Stimulated activated CD8-positive, alpha-beta memory T cell treated with anti-CD3 and anti-CD28 coated beads, Interleukin-4, amount 100 ng/mL, for 1 hour (primary cell): Measurements from ENCODE around the gene ELMO3.

Source experiments
- DNase-seq, 2 donors: peaks; one replicate each; pipeline ENCODE4 v3.0.0-alpha.2; 2020; ENCODE audit warnings: low read depth in 2 of 2, low spot score in 1 of 2

Gene ELMO3

GRCh38 chr16:67237396-67238277, 38.7 kb downstream of the ELMO3 start:
- DNase-seq: no peak

- no peak for DNase-seq
These were observed 39.3 kb downstream of the ELMO3 start for GRCh38 chr16:67238278-67238575.

GRCh38 chr16:67238806-67239470, 40.0 kb downstream of the ELMO3 start:
- DNase-seq: no peak

- no peak for DNase-seq
These were observed 41.6 kb downstream of the ELMO3 start for GRCh38 chr16:67240506-67240905.

- no peak for DNase-seq
These were observed 42.3 kb downstream of the ELMO3 start for GRCh38 chr16:67241008-67241900.

- DNase-seq: no peak
These were observed 43.3 kb downstream of the ELMO3 start for GRCh38 chr16:67242138-67242730.

GRCh38 chr16:67243481-67243880, 44.5 kb downstream of the ELMO3 start:
- no peak for DNase-seq

GRCh38 chr16:67244387-67245185, 45.7 kb downstream of the ELMO3 start:
- DNase-seq: peak in 1 of 2 donors; percentile 60

- no peak for DNase-seq
These were observed 46.3 kb downstream of the ELMO3 start for GRCh38 chr16:67245186-67245585.

GRCh38 chr16:67245674-67246080, 46.7 kb downstream of the ELMO3 start:
- DNase-seq: no peak

- peak in 1 of 2 donors; percentile 25 for DNase-seq
These were observed 47.3 kb downstream of the ELMO3 start for GRCh38 chr16:67246081-67246755.

- DNase-seq: peak in 1 of 2 donors; percentile 18
These were observed 47.8 kb downstream of the ELMO3 start for GRCh38 chr16:67246756-67247191.

- DNase-seq: peak; percentile 91 to 97
These were observed 48.5 kb downstream of the ELMO3 start, which contains the start of gene FHOD1 for GRCh38 chr16:67247192-67248072. Gene FHOD1, minus strand, starts transcription at chr16:67247481. Its CDS starts 71 bp downstream, at chr16:67247410.

GRCh38 chr16:67248073-67248400, 49.1 kb downstream of the ELMO3 start:
- DNase-seq: no peak

- DNase-seq: no peak
These were observed 49.7 kb downstream of the ELMO3 start, which contains the start of gene SLC9A5 for GRCh38 chr16:67248401-67249177. Gene SLC9A5, plus strand, starts transcription at chr16:67248979. Its CDS starts 36 bp downstream, at chr16:67249015.

- no peak for DNase-seq
These were observed 50.5 kb downstream of the ELMO3 start for GRCh38 chr16:67249178-67250044.

GRCh38 chr16:67250045-67250327, 51.1 kb downstream of the ELMO3 start:
- no peak for DNase-seq
